GM21528 (cell line): Measurements from ENCODE around the gene TMTC2.
"Not testable (repeated sequence)": the region's sequence is repeated elsewhere in the genome, so short reads cannot be mapped to it uniquely, and the experiment has no call there.

Experiments
- ATAC-seq: cut with Tn5 transposase; IDR thresholded peaks from one replicate; pipeline ENCODE4 v1.9.1; 2021; ENCODE audit warnings: mild to moderate bottlenecking, moderate library complexity; ENCODE audit not compliant: unreplicated experiment, low FRiP score

TMTC2 gene

GRCh38 chr12:82723093-82723492, 36.4 kb downstream of the TMTC2 start:
- no peak for ATAC-seq

GRCh38 chr12:82723891-82724290, 37.2 kb downstream of the TMTC2 start:
- ATAC-seq, result no peak

- no peak for ATAC-seq
Measured at GRCh38 chr12:82725741-82726140, 39.0 kb downstream of the TMTC2 start.

- ATAC-seq, result no peak
Measured at GRCh38 chr12:82727886-82728285, 41.2 kb downstream of the TMTC2 start.

- no peak for ATAC-seq
Measured at GRCh38 chr12:82728710-82729109, 42.0 kb downstream of the TMTC2 start.

GRCh38 chr12:82730953-82731459, 44.3 kb downstream of the TMTC2 start:
- ATAC-seq, result no peak

GRCh38 chr12:82740129-82741000, 53.7 kb downstream of the TMTC2 start:
- no peak for ATAC-seq

- no peak for ATAC-seq
Measured at GRCh38 chr12:82745063-82745674, 58.5 kb downstream of the TMTC2 start.

- ATAC-seq, result no peak
Measured at GRCh38 chr12:82745807-82746206, 59.1 kb downstream of the TMTC2 start.

- no peak for ATAC-seq
Measured at GRCh38 chr12:82746668-82747067, 60.0 kb downstream of the TMTC2 start.

GRCh38 chr12:82749015-82749414, 62.3 kb downstream of the TMTC2 start:
- no peak for ATAC-seq

GRCh38 chr12:82754856-82755255, 68.2 kb downstream of the TMTC2 start:
- no peak for ATAC-seq

GRCh38 chr12:82756303-82756702, 69.6 kb downstream of the TMTC2 start:
- no peak for ATAC-seq

GRCh38 chr12:82757059-82757458, 70.4 kb downstream of the TMTC2 start:
- ATAC-seq, result no peak

- ATAC-seq, result no peak
Measured at GRCh38 chr12:82757656-82758055, 71.0 kb downstream of the TMTC2 start.

GRCh38 chr12:82758749-82759330, 72.1 kb downstream of the TMTC2 start:
- no peak for ATAC-seq

GRCh38 chr12:82760423-82760822, 73.7 kb downstream of the TMTC2 start:
- ATAC-seq, result no peak

GRCh38 chr12:82765206-82765605, 78.5 kb downstream of the TMTC2 start:
- ATAC-seq, result not testable (repeated sequence)

- ATAC-seq, result no peak
Measured at GRCh38 chr12:82765971-82766705, 79.4 kb downstream of the TMTC2 start.

GRCh38 chr12:82774666-82775065, 88.0 kb downstream of the TMTC2 start:
- no peak for ATAC-seq

GRCh38 chr12:82780517-82780916, 93.8 kb downstream of the TMTC2 start:
- no peak for ATAC-seq
